GM18858 (cell line): ENCODE results near the gene SHC3.

Experiments
- ATAC-seq: cut with Tn5 transposase; IDR thresholded peaks from one replicate; pipeline ENCODE4 v1.9.1; 2021; ENCODE audit not compliant: unreplicated experiment

SHC3 gene

GRCh38 chr9:89154651-89155336 lies 23.8 kb downstream of the SHC3 start:
- no peak for ATAC-seq

DNA sequence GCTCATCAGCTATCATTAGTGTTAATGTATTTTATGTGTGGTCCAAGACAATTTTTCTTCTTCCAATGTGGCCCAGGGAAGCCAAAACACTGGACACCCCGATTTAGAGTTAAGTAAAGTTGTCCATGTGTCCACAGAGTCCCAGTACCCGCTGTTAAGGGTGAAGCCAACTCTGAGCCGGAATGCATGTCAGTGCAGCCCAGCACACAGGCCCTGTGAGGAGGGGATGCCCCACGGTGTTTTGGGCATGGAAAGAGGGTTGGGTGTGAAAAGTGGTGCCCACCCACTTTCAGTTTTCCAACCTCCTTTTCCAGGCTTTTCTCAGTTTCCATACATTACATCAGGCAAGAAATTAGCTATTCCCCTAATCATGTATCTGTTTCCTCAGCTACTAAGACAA lies 24.4 kb downstream of the SHC3 start:
- no peak for ATAC-seq

DNA sequence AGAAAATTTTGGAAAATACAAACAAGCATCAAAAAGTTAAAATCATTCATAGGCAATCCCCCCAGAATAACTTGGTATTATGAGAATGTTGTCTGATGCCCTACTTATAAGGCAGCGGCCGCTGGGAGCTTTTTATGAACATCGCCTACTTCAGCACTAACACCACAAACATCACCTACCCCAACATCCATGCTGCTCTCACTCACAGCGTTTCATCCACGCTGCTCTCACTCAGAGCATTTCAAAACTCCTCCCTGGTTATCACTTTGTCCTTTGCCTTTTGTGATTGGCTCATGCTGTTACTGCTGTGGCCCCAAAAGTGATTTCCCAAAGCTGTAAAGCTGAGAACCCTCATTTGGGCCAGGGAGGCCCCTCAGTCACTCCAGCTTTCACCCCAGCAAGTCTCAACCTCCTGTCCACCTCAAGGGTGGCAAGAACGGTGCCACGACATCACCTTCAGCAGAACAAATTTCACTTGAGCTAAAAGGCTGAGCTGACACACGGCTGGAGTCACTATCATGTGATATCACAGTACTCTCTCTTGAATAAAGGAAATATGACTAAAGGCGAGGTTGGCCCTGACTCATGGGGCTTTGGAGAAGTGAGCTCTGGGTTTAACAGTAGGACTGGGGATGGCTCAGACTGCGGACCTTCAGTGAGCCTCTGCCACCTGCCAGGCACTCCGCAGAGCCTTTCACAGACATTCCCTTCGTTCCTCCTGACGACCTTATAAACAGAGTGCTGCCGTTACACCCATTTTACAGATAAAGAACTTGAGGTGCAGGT lies 25.2 kb downstream of the SHC3 start:
- ATAC-seq: no peak

DNA sequence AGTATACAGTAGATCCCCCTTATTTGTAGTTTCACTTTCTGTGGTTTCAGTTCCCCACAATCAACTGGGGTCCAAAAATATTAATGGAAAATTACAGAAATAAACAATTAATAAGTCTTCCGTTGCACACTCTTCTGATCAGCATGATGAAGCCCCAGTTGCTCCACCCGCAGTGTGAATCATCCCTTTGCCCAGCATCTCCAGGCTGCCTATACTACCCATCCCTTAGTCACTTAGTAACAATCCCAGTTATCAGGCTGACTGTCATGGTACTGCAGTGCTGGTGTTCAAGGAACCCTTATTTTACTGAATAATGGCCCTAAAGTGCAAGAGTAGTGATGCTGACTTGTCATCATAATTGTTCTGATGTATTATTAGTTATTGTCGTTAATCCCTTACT lies 28.9 kb downstream of the SHC3 start:
- no peak for ATAC-seq

DNA sequence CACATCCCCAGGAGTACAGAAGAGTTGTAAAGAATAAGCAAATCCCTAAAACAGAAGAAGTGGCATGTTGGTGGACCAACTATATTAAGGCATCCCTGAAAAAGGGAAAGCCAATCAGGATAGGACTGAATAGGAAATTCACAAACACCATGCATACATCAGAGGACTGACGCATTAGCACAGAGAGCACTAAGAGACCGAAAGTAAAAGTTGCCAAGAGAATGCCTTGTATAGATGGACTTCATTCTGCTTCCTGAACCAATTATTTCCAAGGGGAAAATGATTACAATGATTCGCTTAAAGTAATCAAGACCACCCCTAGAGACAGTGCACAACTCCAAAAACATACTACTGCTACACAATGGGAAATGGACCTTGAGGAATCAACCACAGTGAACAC lies 33.5 kb downstream of the SHC3 start:
- ATAC-seq: no peak

DNA sequence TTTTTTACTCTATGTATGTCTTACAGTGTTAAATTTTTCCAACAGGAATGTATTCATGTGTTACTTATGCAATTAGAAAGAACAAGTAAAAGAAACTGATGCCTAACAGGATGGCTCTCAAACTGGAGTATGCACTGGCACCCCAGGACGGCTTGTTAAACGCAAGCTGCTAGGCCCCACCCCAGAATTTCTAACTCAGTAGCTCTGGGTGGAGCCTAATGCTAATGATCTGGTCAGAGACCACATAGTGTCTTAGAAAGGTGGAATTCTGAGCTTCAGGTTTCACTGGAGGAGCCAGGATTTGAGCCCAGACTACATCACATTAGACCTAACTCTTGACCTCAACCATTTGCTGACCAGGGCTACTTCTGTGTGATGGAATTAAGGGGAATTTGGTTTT lies 34.4 kb downstream of the SHC3 start:
- ATAC-seq: no peak

DNA sequence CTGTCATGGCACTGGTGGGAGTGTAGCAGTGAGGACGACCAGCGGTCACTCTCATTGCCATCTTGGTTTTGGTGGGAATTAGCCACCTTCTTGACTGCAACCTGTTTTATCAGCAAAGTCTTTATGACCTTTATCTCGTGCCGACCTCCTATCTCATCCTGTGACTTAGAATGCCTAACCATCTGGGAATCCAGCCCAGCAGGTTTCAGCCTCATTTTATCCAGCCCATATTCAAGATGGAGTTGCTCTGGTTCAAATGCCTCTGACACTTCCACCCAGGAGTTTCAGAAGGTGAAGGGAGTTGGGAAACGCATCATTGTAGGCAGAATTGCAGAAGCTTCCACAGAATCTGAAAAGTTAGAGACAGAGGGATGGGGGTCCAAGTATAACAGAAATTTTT lies 35.4 kb downstream of the SHC3 start:
- ATAC-seq: no peak

DNA sequence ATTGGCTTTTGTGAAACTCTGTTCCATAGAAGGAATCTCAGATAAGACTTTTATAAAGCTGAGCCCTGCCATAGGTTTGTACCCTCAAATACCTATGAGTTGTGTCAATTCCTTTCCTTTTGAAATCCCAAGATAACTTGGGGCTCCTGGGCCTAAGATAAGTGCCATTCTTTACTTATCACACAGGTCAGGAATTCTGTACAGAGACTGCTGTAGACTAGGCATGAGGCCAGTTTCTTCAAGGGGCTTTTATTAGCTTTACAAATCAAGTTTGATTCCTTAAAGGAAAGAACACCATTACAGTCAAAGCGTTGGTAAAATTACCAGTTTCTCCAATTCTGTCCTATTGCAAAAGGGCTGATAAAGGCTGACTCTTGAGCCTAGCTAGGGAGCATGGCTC lies 39.2 kb downstream of the SHC3 start:
- no peak for ATAC-seq

GRCh38 chr9:89138463-89139390 lies 39.9 kb downstream of the SHC3 start:
- no peak for ATAC-seq

GRCh38 chr9:89137542-89138462 lies 40.8 kb downstream of the SHC3 start:
- ATAC-seq: no peak

GRCh38 chr9:89135591-89136166 lies 42.9 kb downstream of the SHC3 start:
- no peak for ATAC-seq

DNA sequence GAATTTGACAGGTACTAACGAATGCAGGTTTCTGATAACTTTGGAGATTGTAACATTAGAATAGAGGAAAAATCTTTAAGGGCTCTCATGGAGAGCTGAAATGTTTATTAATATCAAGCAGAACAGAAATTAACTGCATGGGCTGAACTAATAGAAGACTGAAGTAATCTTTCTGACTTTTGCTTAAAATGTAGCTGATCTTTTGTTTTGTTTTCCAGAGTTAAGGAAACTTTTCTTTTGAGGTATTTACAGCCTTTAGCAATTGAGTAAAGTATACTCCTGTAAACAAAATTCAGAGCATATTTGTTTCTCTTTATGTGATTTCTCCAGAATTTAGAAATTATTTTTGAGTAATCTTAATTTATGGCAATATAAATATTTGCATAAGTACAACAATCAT lies 43.9 kb downstream of the SHC3 start:
- ATAC-seq: no peak

GRCh38 chr9:89122949-89123348 lies 55.7 kb downstream of the SHC3 start:
- no peak for ATAC-seq

DNA sequence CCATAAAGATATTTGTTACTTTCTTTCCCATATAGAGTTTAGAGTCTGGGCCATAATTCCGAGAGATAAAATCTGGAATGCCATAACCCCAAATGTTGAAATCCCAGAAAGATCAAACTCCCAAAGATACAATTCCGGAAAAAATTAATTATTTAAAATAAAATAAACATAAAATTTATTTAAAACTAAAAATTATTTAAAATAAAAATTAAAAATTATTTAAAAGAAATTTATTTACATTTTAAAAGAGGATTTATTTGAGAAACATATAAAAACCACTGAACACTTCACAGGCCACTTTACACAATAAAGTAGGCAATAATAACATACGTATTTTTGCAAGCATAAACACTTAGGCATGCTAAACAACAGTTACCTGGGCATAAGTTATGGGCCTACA lies 57.9 kb downstream of the SHC3 start:
- ATAC-seq: no peak

- no peak for ATAC-seq
Measured at GRCh38 chr9:89116805-89117192, 61.8 kb downstream of the SHC3 start.

DNA sequence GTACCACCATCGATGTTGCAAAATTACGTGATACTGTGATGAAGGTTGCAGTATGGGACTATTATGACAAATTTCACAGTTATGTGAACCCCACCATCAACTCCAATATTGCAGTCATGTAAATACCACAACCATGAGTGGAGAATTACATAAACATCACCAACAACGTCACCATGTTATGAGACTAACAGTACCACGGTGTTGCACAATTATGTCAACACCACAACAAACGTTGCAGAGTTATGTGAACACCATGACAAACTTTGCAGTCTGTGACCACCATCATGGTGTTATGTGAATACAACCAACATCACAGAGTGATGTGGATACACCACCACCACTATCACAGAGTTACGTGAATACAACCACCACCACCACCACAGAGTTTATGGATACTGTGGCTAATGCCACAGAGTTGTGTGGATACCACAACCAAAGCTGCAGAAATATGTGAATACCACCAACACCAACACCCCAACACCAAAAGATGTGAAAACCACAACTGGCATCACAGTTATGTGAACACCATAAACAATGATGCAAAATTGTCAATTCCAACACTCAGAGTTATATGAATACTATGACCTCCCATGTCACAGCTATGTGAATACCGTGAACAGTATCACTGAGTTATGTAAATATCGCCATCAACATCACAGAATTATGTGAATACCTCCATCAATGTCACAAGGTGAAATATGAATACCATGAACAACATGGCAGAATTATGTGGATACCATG lies 62.4 kb downstream of the SHC3 start:
- no peak for ATAC-seq

- ATAC-seq: no peak
Measured at GRCh38 chr9:89115426-89115825, 63.2 kb downstream of the SHC3 start.

GRCh38 chr9:89114741-89115140 lies 63.9 kb downstream of the SHC3 start:
- ATAC-seq: no peak

- ATAC-seq: no peak
Measured at GRCh38 chr9:89113851-89114250, 64.8 kb downstream of the SHC3 start.

- ATAC-seq: no peak
Measured at GRCh38 chr9:89112243-89112642, 66.4 kb downstream of the SHC3 start.
